Erythroblast (primary cell): Measurements from ENCODE around the gene HTRA1.

Experiments
- GATA1 ChIP-seq: IDR thresholded peaks from 2 replicates; pipeline ENCODE4 v1.6.1; 2011; ENCODE audit warnings: low read depth, mild to moderate bottlenecking, control low read depth, low read length, moderate library complexity
- POLR2A ChIP-seq: IDR thresholded peaks from 2 replicates; pipeline ENCODE4 v1.6.1; 2011; ENCODE audit warnings: mild to moderate bottlenecking, low read length

DNA sequence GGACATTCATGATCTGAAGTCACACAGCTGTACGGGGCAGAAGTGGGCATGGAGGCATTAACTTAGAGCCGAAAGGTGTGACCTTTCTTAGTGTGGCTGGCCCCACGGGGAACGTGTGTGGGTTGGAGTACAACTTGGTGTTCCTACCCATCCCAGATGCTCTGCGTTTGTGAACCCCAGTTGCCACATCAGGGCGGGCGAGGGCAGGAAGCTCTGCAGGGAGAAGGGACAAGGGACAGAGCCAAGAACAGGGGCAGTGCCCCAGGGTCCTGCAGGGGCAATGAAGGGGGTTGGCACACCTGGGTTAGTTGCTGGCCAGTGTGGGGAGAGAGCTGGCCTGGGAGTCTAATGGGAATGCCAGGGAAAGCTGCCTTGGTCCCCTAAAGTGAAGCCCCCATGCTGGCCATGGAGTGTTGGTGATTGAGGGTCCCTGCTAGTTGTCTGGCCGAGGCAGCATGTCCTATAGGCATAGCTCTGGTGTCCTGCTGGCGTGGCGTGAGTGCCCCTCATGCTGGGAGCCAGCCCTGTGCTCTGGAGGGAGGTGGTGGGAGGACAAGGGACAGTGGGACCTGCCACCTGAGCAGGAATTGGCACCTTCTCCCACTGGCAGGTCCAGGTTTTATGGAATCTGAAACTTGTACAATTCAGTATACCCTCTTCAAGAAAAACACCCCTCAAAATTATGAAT lies 18.9 kb downstream of the HTRA1 start:
- no peak for TF ChIP-seq POLR2A
- TF ChIP-seq GATA1: no peak
